ENCODE measurements around the gene TMEM88. TPM values are rescaled to one million over a fixed set of nuclear protein-coding genes. Genes with fewer than 3 reads are reported as not detected.
A peak's percentile ranks its signal among the peaks of the same experiment; 100 is the strongest.

The TMEM88 gene
- total and polyA plus RNA-seq, 2 of the 8 experiments (the other 6 are each of a cell fraction or from before 2014, with no cell fraction given): 0.69 to 8.8 TPM

- no peaks in the 10 kb centered on the region for H3K79me1 ChIP-seq (ENCODE audit: low read depth, low read length)
- H3K36me3 ChIP-seq (ENCODE audit: control insufficient read depth in 2 of 4, insufficient read depth in 4 of 4, low read length in 3 of 4): peaks cover 0 to 4% (median 0%) of the 10 kb centered on the region in 4 experiments; a peak in 3 of 8 replicates
- ChIA-PET CTCF (ENCODE audit: partially characterized antibody) (interaction anchor here (0.5 to 4.9 kb wide), 19 partner anchors 8 to 291 kb away, joined by 3 to 44 read pairs (median 4); partner anchors contain the start of gene KDM6B), POLR2A (ENCODE audit: partially characterized antibody) (interaction anchor here (0.8 to 4.0 kb wide), 4 partner anchors 9 to 18 kb away, joined by 3 to 24 read pairs (median 4); no protein-coding TSS in a partner anchor)
- no peak overlapping the region for H3K56ac ChIP-seq (replicated peaks; ENCODE audit: insufficient read length, low read depth, low read length)
- no peak for DNase-seq (ENCODE audit: low read depth in 1 of 2, low spot score in 2 of 2)
- H4K5ac ChIP-seq (ENCODE audit: insufficient read length, low read depth, low read length): no peak overlapping the region
- H2AK5ac ChIP-seq (ENCODE audit: low read depth, low read length): peak overlapping the region; percentile 42; the same call in 1 of the 2 replicates
- no peak overlapping the region for H3K9ac ChIP-seq (replicated peaks in 1 of 4; ENCODE audit: extremely low read depth in 1 of 4, low read depth in 3 of 4, low read length in 3 of 4)
- H3K23ac ChIP-seq (ENCODE audit: insufficient read length): no peak overlapping the region
- no peak overlapping the region for H3K14ac ChIP-seq (ENCODE audit: insufficient read length)
- H3K27me3 ChIP-seq (replicated peaks in 1 of 4; ENCODE audit: control insufficient read depth in 3 of 4, extremely low read depth in 1 of 4, insufficient read depth in 3 of 4, low read length in 3 of 4): peaks cover 27 to 46% (median 41%) of the 10 kb centered on the region in 4 experiments
- H3K27ac ChIP-seq (ENCODE audit: low read depth, low read length): no peak overlapping the region
- H3K23me2 ChIP-seq (ENCODE audit: low read depth, low read length): peaks cover 10% of the 10 kb centered on the region
- FAIRE-seq: no peak
- H2BK120ac ChIP-seq (replicated peaks; ENCODE audit: low read depth, low read length): no peak overlapping the region
- H2BK12ac ChIP-seq (ENCODE audit: low read depth, low read length): peak overlapping the region; percentile 53; the same call in 1 of the 2 replicates
- H3K9me3 ChIP-seq (ENCODE audit: insufficient read depth in 2 of 2, low read depth in 1 of 2, low read length in 1 of 2): no peaks in the 10 kb centered on the region
- no peak overlapping the region; the same call in 1 of the 2 replicates for H2BK15ac ChIP-seq (ENCODE audit: low read length)
- no peak overlapping the region; the same call in 1 of the 2 replicates for H3K18ac ChIP-seq (ENCODE audit: extremely low read depth, low read length)
- H4K8ac ChIP-seq (ENCODE audit: extremely low read depth, insufficient read depth, low read length): no peak overlapping the region
- 82% methylated on average over 16 of the region's 17 CpGs; no CpG with 5 or more reads in 1 of the 2 experiments for WGBS, 2 experiments (ENCODE audit: extremely low coverage in 1 of 2, insufficient coverage in 1 of 2, insufficient read length in 1 of 2, insufficient replicate concordance in 2 of 2, low coverage in 1 of 2, low lambda C conversion rate in 2 of 2, missing lambda C conversion rate in 1 of 2)
- H3K4me1 ChIP-seq (replicated peaks in 1 of 4; ENCODE audit: control insufficient read depth in 3 of 4, insufficient read depth in 4 of 4, low read length in 3 of 4): peaks cover 0 to 29% (median 24%) of the 10 kb centered on the region in 4 experiments; a peak in 6 of 7 replicates
- no peak overlapping the region for H2AFZ ChIP-seq (ENCODE audit: low read length)
- TF ChIP-seq EP300 (IDR thresholded peaks at IDR 0.05; ENCODE audit: borderline replicate concordance in 1 of 2, low read depth in 2 of 2, low read length in 2 of 2) (no peak), HDAC2 (IDR thresholded peaks at IDR 0.05; ENCODE audit: borderline replicate concordance in 1 of 2, low read depth in 2 of 2, low read length in 2 of 2) (no peak)
- H3K4ac ChIP-seq (replicated peaks; ENCODE audit: insufficient read length, low read depth, low read length): no peak overlapping the region
- H4K91ac ChIP-seq (replicated peaks; ENCODE audit: insufficient read length, low read length): no peak overlapping the region
- peak overlapping the region; percentile 39 to 65 (median 52) for H3K4me3 ChIP-seq (ENCODE audit: extremely low read depth in 1 of 4, insufficient read depth in 2 of 4, low read depth in 3 of 4, low read length in 4 of 4)
- H2BK20ac ChIP-seq (ENCODE audit: low read length): 0 out of 2 replicates have a peak overlapping the region, but pooled peaks have one; percentile 21
- H2BK5ac ChIP-seq (ENCODE audit: low read depth, low read length): no peak overlapping the region; the same call in 1 of the 2 replicates
- H4K20me1 ChIP-seq (replicated peaks in 1 of 2; ENCODE audit: control insufficient read depth in 1 of 2, insufficient read depth in 2 of 2, low read length in 2 of 2): peaks cover 0 to 21% of the 10 kb centered on the region in 2 experiments
- no peaks in the 10 kb centered on the region for H3K79me2 ChIP-seq (ENCODE audit: control insufficient read depth in 1 of 2, insufficient read depth in 2 of 2, low read length in 2 of 2)
- H3K4me2 ChIP-seq (ENCODE audit: insufficient read depth in 1 of 2, low read depth in 2 of 2, low read length in 2 of 2): peak overlapping the region; percentile 74 to 94
Observed at GRCh38 chr17:7850701-7851437, 4.0 kb upstream of the TMEM88 start.
